Measurements from ENCODE around the gene COL20A1.

Gene COL20A1

DNA sequence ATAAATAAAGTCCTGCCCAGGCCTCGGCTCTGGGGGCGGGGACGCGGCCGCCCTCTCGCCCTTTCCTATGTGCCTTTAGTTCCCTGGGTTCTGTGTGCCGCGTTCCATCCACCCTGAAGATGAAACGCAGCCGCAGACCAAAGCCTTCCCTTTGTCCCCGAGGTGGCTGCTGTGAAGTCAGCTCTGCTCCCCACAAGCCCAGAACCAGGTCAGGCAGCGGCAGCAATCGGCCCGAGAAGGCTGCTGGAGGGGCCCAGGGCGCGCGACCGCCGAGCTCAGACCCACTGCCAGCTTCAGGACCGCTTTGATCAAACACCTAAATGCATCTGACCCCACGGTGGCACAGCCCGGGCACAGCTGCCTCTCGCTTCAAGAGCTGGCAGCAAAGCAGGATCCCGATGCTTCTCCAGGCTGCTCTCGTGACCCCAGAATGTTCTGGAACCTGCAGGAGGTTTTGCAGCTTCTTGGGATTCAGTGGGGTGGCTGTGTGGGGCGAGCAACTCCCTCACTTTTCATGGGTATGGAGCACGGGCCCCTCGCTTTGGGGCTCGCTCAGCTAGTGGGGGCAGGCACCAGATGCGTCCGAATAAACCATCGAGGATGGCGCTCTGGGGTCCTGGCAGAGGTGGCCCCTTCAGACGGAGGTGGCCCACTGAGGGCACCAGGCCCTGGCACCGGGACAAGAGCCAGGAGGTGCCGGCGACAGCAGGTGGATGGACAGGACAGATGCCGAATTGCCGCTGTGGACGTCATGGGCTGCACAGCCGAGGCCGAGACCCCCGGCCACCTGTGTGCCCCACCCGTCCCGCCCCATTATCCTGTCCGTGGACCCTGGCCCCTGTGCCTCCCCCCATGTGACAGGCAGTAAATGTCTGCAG, 55.2 kb downstream of the COL20A1 start:
- DNase-seq (ENCODE audit: low read depth in 2 of 2), result no peak

DNA sequence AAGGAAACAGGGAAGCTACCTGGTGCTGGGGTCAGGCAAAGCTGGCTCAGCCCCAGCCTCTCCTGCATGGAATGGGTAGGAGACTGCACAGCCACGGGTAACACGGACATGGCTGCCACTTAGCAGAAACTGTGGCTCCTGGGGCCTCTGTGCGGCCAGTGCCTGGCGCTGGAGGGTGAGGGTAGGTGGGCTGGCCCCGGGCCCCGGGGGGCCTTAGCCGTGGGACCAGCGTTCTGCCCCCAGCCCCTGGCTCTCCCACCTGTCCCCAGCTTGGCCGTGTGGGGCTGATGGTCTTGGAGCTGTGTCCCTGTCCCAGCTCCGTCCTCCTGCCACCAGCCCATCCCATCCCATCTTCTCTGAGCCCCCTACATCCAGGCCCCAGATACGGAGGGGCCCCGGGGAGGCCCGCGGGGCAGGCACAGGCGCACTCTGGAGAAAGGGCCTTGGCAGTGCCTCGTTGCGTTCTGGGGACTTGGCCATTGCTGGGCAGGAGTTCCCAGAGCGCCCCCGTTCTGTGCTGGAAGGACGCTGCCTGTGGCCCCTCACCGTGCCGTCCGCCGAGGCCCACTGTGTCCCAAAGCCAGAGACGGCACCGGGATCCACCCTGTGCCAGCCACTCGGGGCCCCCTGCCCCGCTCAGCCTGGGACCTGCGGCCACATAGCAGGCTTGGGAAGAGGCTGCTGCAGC, 56.0 kb downstream of the COL20A1 start:
- DNase-seq (ENCODE audit: low read depth in 2 of 2), result no peak

DNA sequence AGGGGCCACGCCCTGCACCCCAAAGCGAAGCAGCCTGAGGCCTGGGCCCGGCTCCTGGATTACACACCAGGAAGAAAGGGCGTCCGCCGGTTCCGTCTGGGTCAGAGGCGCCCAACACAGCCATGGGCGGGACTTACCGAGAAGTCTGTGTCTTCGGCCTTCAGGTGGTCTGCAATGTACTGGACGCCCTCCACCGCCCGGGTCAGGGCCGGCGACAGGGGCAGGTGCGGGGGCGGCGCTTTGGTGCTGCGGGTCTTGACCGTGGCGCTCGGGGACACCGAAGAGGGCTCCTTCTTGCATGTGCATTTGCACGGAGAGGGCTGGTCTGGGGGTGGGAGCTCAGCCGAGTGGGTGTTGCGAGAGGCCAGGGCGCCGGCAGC, 56.5 kb downstream of the COL20A1 start:
- no peak for DNase-seq (ENCODE audit: low read depth in 2 of 2)

DNA sequence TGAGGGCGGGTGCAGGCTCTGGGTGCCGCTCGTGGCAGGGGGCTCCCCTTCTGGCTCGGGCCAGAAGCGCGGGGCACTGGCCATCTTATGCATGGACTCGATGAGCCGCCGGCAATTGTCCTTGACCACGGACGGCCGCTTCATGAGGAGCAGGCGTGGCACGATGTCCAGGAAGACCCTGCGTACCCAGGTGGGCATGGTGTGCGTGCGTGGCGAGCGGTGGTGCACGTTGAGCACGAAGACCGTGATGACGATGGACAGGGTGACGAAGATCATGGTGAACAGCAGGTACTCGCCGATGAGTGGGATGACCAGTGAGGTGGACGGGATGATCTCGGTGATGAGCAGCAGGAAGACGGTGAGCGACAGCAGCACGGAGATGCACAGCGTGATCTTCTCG, 57.2 kb downstream of the COL20A1 start:
- DNase-seq (ENCODE audit: low read depth in 2 of 2), result no peak

DNA sequence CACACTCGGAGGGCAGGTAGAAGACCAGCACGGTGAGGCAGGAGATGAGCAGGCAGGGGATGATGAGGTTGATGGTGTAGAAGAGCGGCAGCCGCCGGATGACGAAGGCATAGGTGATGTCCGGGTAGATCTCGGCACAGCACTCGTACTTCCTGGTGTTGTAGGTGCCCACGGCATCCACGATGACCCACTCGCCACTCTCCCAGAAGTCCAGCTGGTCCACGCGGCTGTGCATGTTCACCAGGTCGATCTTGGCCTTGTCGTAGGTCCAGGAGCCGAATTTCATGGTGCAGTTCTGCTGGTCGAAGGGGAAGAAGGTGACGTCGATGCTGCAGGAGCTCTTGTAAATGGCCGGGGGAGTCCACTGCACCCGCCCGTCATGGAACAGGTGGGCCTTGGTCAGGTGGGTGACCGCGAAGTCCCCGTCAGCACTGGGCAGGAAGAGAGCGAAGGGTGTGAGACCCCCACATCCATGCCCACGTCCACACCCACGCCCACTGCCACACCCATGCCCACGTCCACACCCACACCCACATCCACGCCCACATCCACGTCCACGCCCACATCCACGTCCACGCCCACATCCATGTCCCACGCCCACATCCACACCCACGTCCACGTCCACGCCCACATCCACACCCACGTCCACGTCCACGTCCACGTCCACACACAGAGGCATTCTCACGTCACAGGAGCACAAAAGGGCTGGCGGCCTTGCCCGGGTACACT, 57.8 kb downstream of the COL20A1 start:
- DNase-seq (ENCODE audit: low read depth in 2 of 2), result no peak

DNA sequence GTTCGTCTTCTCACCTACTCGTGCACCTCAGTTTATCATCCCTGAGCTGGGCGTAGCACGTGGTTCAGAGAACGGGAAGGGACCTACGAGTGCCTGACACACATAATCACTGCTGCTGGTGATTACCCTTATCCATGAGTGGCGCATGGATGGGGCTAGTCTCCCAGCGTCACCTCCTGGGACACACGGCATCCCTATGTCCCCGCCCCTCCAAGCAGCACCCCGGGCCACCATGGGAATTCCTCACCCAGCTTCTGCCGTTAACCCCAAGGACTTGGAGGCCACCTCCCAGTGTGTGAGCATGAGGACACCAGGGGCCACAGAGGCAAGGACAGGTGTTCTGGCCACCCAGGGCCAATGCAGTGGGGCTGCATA, 58.3 kb downstream of the COL20A1 start:
- DNase-seq (ENCODE audit: low read depth in 2 of 2), result no peak

DNA sequence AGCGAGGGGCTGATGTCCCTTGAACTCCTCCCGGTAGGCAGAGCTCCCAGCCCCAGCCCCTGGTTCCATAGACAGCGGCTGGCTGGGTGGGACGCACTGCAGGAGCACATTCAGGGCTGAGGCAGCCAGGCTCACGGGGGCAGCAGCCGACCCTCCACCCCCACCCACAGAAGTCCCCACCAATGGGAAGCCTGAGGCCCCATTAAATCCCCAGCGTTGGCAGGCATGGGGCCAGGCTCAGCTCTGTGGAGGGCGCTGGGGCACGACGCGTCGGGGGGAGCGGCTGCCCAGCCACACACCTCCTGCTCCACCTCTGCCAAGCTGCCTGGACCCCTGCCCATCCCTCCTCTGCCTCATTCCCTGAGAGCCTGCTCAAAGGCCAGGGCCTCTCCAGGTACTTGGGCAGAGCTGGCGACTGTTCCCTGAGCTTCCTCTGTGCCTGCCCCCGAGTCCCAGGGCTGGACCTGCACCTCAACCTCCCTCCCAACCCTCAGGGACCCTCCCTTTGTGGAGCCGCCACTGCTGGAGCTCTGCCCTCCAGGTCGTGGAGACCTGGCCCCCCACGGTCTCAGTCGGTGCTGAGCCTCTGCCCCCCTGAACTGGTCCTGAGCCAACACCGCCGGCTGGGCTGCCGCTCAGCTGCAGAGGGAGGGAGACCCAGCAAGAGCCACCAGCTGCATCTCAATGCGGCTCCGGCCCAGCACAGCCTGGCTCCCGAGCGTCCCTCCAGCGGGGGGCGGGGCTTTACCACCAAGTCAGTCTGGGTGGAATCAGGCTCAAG, 59.0 kb downstream of the COL20A1 start:
- DNase-seq (ENCODE audit: low read depth in 2 of 2), result no peak

DNA sequence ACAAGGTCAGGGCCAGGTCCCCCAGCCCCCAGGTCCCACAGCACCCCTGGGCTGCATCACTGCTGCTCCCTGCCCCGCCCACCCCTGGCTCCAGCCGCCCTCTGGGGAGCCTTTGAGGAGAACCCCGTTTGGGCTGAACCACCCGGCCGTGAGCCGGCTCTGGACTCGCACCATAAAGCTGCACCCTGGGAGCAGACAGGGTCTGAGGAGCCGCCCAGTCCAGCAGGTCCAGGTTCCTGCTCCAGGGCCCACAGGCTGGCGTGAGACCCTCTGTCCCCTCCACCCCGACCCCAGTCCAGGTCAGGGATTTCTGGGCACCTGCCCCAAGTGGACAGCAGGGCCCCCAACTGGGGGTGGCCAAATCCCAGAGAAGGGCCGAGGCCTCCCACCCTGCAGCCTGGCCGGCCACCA, 59.8 kb downstream of the COL20A1 start:
- no peak for DNase-seq (ENCODE audit: low read depth in 2 of 2)

DNA sequence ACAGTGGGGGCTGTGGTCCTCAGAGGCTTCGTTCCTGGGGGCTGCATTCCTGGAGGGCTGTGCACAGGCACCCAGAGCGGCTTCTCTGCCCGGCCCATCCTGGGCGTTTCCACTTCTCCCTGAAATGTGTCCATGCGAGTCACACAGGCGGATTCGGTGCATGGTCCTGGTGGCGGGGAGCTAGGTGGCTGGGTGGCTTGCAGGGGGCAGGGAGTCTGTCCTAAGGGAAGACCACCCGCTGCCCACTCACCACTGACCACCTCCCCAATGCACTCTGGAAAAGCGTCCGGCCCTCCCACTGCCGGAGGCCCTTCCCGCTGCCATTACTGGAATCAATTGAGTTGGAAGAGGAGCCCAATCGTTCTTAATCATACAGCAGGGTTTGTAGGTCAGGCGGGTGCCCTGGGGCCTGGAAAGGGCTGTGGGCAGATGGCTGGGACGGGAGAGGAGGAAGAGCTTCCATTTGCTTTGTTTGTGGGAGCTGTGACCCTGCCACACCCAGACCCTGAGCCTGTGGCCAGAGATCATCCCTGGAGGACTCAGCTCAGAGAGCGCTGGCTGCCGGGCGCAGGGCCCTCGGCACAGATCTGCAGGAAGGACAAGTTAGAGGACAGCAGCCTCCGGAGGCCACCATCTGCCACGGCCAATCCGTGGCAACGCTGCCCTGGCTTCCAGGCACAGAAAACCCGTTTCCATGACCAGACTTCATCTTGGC, 61.8 kb downstream of the COL20A1 start:
- DNase-seq (ENCODE audit: low read depth in 2 of 2), result no peak

DNA sequence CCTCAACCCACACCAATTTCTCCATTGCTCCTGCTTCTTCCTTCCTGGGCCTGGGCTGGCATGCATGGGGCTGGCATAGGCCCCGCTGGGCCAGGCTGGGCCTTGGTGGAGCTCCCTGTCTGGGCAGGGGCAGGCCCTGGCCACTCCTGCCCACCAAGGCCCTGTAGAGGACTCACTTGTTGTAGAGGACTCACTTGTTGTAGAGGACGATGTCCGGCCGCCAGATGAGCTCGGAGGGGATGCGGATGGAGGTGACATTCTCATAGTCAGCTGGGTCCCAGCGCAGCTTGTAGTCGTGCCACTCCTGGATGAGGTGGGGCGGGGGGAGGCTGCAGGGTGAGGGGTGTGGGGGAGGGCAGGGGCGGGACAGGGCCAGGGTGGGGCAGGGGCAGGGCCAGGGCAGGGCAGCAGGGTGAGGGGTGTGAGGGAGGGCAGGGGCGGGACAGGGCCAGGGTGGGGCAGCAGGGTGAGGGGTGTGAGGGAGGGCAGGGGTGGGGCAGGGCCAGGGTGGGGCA, 62.9 kb downstream of the COL20A1 start:
- no peak for DNase-seq (ENCODE audit: low read depth in 2 of 2)

DNA sequence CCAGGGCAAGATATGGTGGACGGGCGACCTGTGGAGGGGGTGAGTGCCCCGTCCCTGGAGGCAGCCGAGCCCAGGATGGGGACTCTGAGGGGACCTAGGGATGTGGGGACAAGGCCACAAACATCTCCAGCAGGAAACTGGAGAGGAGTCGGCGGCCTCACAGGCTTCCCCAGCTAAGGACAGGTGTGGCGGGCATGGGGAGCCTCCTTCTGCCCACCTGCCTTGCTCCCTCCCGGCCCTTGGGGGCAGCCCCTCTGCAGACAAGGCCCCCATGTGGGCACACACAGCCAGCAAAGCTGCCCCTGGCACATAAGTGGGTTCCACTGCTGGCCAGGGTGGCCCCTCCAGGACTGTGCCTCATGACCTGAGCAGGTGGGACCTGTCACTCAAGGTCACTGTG, 63.5 kb downstream of the COL20A1 start:
- no peak for DNase-seq (ENCODE audit: low read depth in 2 of 2)

DNA sequence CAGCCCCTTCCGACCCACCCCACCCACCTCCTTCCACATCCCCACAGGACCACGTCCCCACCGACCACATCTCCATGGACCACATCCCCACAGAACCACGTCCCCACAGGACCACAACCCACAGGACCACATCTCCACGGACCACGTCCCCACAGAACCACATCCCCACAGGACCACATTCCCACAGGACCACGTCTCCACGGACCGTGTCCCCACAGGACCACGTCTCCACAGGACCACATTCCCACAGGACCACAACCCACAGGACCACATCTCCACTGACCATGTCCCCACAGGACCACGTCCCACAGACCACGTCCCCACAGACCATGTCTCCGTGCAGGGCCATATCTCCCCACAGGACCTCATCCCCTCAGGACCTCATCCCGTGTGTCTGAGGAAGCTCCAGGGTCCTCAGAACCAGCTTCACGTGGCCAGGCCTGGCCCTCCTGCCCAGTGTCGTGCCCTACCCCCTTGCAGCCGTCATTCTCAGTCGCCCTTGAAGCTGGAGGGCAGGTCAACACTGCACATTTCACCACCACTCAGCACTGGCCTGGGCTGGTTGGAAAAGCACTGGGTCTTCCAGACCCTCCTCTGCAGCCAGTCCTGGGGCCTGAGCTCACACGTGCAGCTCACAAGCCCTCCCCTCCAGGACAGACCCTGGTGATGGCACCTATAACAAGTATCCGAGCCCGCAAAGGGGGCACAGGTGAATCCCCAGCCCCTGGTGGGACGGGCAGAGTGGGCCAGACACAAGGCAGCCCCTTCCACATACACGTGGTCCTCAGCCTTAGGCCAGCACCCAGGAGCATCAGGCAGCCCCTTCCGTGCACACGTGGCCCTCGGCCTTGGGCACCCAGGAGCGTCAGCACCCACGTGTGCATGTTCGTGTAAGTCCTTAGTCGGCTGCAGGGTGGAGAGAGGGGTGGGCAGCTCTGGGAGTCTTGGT, 64.2 kb downstream of the COL20A1 start:
- DNase-seq (ENCODE audit: low read depth in 2 of 2), result no peak

DNA sequence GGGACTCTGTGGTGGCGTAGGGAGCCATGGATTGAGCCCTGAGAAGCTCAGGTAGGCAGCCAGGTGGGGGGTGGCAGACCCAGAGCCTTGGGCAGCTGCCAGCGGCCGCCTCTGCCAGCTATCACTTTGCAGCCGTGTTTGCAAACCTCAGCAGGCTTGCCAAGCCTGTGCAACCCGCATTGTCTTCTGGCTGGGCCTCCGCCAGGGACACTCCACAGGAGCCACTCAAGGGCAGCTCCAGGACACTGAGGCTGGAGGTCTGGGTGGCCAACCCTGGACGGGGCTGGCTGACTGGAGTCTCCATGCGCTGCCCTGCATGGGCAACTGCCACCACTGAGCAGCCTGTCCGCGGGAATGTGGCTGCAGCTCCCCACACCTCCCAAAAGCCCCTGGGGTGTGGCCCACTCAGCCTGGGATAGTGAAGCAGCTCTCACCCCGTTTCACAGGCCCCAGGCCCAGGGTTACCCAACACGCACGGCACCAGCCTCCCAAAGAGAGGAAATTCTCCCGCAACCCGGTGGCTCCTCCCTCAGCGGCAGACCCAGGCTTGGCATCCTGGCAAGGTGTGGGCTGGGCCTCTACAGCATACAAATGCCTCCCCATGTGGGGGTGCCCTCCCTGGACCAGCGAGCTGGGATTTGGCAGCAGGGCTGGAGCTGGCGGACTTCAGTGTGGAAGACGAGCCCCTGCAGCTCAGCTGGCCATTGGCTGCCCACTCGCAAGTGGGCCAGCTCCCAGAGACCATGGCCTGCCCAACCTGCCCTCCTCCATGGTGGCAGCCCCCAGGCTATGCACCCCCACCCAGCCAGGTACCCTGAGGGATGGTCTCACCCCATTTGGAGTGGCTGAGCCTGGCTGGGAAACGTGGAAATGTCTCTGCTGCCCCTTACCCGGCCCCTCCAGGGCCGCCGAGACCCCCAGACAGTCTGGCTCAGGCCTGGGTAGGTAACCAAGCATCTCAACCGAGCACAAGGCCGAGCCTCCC, 65.2 kb downstream of the COL20A1 start:
- DNase-seq (ENCODE audit: low read depth in 2 of 2), result no peak

DNA sequence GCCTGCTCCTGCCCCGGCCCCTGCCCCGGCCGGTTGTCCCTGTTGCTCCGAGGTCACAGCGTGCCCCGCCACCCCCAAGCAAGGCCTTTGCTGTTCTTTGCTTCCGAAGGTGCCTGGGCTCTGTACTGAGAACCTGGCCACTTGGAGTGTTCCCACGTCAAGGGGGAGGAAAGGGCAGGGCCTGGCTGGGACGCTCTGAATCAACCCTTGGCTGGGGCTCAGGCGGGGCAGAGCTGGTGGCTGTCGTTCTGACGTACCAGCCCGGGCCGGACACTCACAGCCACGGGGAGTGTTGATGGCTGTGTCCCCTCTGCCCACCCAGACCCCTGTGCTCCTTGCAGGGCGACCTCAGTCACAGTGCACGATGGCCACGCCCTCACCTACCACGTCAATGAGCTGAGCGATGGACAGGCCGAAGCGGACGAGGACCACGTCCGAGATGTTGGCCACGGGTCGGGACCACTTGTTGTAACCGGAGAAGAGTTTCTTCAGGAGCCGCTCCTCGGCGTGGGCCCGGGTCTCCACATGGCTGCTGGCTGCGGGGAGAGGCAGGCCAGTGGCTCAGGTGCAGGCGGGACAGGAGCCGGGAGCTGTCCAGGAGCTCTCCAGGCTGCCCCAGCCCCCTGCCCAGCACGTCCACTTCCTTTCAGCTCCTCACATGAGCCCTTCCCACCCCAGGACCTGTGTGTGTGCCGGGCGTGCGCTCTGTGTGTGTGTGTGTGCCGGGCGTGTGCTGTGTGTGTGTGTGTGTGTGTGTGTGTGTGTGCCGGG, 66.4 kb downstream of the COL20A1 start:
- DNase-seq (ENCODE audit: low read depth in 2 of 2), result no peak

DNA sequence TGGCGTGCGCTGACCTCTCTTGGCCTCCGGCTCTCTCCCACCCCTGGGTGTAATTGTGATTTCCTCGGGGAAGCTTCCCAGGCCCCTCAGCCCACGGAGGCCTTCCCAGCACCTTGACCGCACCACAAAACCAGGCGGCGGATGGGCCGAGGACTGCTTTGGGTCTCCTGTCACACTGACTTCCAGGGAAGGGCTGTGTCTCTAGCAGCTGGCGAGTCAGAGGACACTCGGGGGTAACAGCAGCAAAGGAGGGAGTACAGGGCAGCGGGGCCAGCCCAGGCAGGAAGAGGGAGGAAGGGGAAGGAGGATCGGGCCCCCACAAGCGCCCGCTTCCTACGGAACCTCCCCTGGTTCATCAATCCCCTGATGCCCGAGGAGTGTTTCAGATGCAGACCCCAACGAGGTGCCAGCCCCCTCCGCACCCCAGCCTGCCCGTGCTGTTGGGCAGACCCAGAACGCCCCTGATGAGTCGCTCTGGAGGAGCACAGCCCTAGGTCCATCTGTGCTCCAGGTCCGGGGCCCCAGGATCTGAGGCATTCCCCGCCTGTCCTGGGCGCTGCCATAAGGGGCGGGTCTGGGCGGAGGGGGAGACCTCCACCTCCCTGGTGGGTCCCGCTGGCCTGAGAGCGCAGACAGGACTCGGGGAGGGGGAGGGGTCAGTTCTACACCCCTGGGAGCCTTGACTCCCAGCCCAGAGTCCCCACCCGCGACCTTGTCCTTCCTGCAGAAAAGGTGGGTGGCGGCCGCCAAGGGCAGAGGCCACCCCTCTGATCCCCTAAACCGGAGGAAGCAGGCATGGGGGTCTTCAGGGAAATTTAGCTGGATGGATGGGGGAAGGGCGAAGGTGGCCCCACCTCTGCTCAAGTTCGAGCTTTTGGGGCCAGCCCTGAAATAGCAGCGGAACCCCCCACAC, 67.2 kb downstream of the COL20A1 start:
- DNase-seq (ENCODE audit: low read depth in 2 of 2), result no peak

DNA sequence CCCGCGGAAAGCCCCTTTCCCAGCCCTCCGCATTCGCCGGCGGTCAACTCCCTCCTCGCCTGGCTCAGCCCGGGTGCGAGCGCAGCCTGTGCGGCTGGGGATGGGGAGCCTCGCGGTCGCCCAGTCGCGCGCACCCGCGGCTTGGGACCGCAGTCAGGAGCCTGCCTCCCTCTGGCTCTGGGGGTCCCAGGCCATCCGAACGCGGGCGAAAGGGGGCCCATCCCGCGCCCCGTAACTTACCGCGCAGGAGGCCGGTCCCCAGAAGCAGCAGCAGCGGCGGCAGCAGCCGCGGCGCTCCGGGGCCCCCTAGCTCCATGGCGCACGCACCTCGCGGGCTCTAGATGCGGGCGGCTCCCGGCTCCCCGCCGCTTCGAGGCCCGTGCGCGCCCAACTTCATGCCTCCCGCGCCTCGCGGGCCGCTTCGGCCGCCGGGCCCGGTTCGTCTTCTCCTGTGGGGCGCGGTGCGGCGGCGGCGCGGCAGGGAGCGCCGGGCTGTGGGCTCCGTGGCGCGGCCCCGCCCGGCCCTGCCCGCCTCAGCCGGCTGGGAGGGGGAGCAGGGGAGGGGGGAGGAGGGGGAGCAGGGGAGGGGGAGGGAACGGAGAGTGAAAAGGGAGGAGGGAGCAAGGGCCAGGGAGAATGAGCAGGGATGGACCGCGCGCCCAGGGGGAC, 68.0 kb downstream of the COL20A1 start, which contains the start of gene CHRNA4:
TSS of gene CHRNA4 (minus strand) at position 500 of the 669 bp plus-strand sequence. CDS start at position 316, 184 bp downstream.
- DNase-seq (ENCODE audit: low read depth in 2 of 2), result no peak
